ENCODE data around the gene BLTP1.

BLTP1 gene

GRCh38 chr4:122163767-122164166 is 11.6 kb downstream of the BLTP1 start:
- no peaks in the 10 kb centered on the region for H3K27me3 ChIP-seq
- peaks cover 10% of the 10 kb centered on the region for H3K36me3 ChIP-seq
- H3K27ac ChIP-seq = peak overlapping the region; percentile 64
- TF ChIP-seq CTCF (IDR thresholded peaks at IDR 0.05) = no peak
- peaks cover 31 to 32% of the 10 kb centered on the region in 2 experiments for H3K4me1 ChIP-seq (ENCODE audit: control insufficient read depth in 1 of 2, insufficient read depth in 1 of 2, low read depth in 1 of 2, low read length in 1 of 2)
- no peak overlapping the region for H3K4me3 ChIP-seq (ENCODE audit: low read depth in 1 of 2, low read length in 1 of 2)
- H3K9me3 ChIP-seq = no peaks in the 10 kb centered on the region

GRCh38 chr4:122167369-122167768 is 15.2 kb downstream of the BLTP1 start:
- Histone ChIP-seq H3K4me1 (ENCODE audit: control insufficient read depth in 1 of 2, insufficient read depth in 1 of 2, low read depth in 1 of 2, low read length in 1 of 2) (peaks cover 31 to 32% of the 10 kb centered on the region in 2 experiments), H3K27me3 (no peaks in the 10 kb centered on the region), H3K9me3 (no peaks in the 10 kb centered on the region), H3K36me3 (peaks cover 3% of the 10 kb centered on the region), H3K4me3 (ENCODE audit: low read depth in 1 of 2, low read length in 1 of 2) (no peak overlapping the region), H3K27ac (peak overlapping the region; percentile 68)
- no peak for TF ChIP-seq CTCF (IDR thresholded peaks at IDR 0.05)

GRCh38 chr4:122170775-122171174 is 18.6 kb downstream of the BLTP1 start:
- Histone ChIP-seq H3K4me1 (ENCODE audit: control insufficient read depth in 1 of 2, insufficient read depth in 1 of 2, low read depth in 1 of 2, low read length in 1 of 2) (peaks cover 18 to 19% of the 10 kb centered on the region in 2 experiments), H3K4me3 (ENCODE audit: low read depth in 1 of 2, low read length in 1 of 2) (no peak overlapping the region), H3K36me3 (peaks cover 25% of the 10 kb centered on the region), H3K27me3 (no peaks in the 10 kb centered on the region), H3K9me3 (no peaks in the 10 kb centered on the region), H3K27ac (peak overlapping the region; percentile 28)
- TF ChIP-seq CTCF (IDR thresholded peaks at IDR 0.05) = no peak

DNA sequence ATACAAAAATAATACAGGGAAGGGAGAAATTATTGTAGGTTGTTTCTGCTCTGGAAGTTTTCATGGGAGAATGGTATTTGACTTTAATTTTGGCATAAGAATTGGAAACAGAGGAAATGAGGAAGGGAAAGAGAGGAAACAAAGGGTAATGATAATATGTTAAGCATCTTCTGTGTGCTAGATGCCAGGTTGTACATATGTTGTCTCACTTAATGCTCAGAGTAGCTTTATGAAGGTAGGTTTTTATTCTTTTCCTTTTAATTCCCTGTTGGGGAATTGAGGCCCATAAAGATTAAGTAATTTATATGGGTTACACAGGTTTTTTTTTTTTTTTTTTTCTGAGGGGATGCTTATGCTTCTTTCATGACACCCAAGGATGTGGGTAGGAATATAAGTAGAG is 19.2 kb downstream of the BLTP1 start:
- Histone ChIP-seq H3K27me3 (no peaks in the 10 kb centered on the region), H3K4me1 (ENCODE audit: control insufficient read depth in 1 of 2, insufficient read depth in 1 of 2, low read depth in 1 of 2, low read length in 1 of 2) (peaks cover 18 to 19% of the 10 kb centered on the region in 2 experiments), H3K9me3 (no peaks in the 10 kb centered on the region), H3K4me3 (ENCODE audit: low read depth in 1 of 2, low read length in 1 of 2) (no peak overlapping the region), H3K27ac (no peak overlapping the region), H3K36me3 (peaks cover 30% of the 10 kb centered on the region)
- no peak for TF ChIP-seq CTCF (IDR thresholded peaks at IDR 0.05)

DNA sequence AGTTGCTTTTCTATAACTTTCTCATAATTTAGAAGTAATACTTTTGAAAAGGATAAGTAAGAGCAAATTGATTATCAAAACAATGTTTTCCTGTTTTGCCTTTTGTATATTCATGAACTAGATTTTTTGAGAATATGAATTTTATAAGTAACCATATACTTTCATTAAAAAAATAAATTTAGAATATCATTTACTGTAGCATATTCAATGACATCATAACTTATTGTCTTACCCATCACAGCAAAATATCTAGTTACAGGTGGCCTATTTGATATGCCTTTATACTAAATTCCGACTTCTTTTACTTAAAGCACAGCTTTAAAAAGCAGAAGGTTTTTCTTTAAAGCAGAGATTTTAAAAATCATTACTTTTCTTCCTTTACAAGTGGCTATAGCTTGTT is 20.1 kb downstream of the BLTP1 start:
- H3K9me3 ChIP-seq = no peaks in the 10 kb centered on the region
- H3K27ac ChIP-seq = no peak overlapping the region
- peaks cover 12% of the 10 kb centered on the region in 2 experiments for H3K4me1 ChIP-seq (ENCODE audit: control insufficient read depth in 1 of 2, insufficient read depth in 1 of 2, low read depth in 1 of 2, low read length in 1 of 2)
- H3K36me3 ChIP-seq = peaks cover 40% of the 10 kb centered on the region
- H3K4me3 ChIP-seq (ENCODE audit: low read depth in 1 of 2, low read length in 1 of 2) = no peak overlapping the region
- no peaks in the 10 kb centered on the region for H3K27me3 ChIP-seq
- no peak for TF ChIP-seq CTCF (IDR thresholded peaks at IDR 0.05)

- Histone ChIP-seq H3K36me3 (peaks cover 85% of the 10 kb centered on the region), H3K27ac (no peak overlapping the region), H3K9me3 (no peaks in the 10 kb centered on the region), H3K4me1 (ENCODE audit: control insufficient read depth in 1 of 2, insufficient read depth in 1 of 2, low read depth in 1 of 2, low read length in 1 of 2) (no peaks in the 10 kb centered on the region), H3K27me3 (no peaks in the 10 kb centered on the region), H3K4me3 (ENCODE audit: low read depth in 1 of 2, low read length in 1 of 2) (no peak overlapping the region)
- no peak for TF ChIP-seq CTCF (IDR thresholded peaks at IDR 0.05)
These were observed 26.8 kb downstream of the BLTP1 start for GRCh38 chr4:122178961-122179360.
